ENCODE data around the gene PCNX3.

The PCNX3 gene

GRCh38 chr11:65641297-65642013 lies 25.9 kb downstream of the PCNX3 start:
- DNase-seq, result no peak

GRCh38 chr11:65642014-65642671 lies 26.6 kb downstream of the PCNX3 start:
- no peak for DNase-seq

- DNase-seq, result no peak
Observed at GRCh38 chr11:65643971-65644370, 28.4 kb downstream of the PCNX3 start.

- DNase-seq, result no peak
Observed at GRCh38 chr11:65644837-65645236, 29.3 kb downstream of the PCNX3 start.

GRCh38 chr11:65645710-65646109 lies 30.1 kb downstream of the PCNX3 start:
- DNase-seq, result no peak

GRCh38 chr11:65646288-65646957 lies 30.8 kb downstream of the PCNX3 start:
- DNase-seq, result no peak

GRCh38 chr11:65646958-65647701 lies 31.6 kb downstream of the PCNX3 start:
- DNase-seq, result no peak

- no peak for DNase-seq
Observed at GRCh38 chr11:65648997-65649493, 33.5 kb downstream of the PCNX3 start.

GRCh38 chr11:65649656-65650546 lies 34.3 kb downstream of the PCNX3 start:
- DNase-seq, result no peak

- DNase-seq, result no peak
Observed at GRCh38 chr11:65650547-65651338, 35.2 kb downstream of the PCNX3 start.

GRCh38 chr11:65651339-65651588 lies 35.7 kb downstream of the PCNX3 start:
- DNase-seq, result no peak

- DNase-seq, result no peak
Observed at GRCh38 chr11:65651589-65652510, 36.3 kb downstream of the PCNX3 start.

GRCh38 chr11:65652511-65653228 lies 37.1 kb downstream of the PCNX3 start:
- DNase-seq, result peak; percentile 92

GRCh38 chr11:65653229-65654225 lies 38.0 kb downstream of the PCNX3 start:
- no peak for DNase-seq

- no peak for DNase-seq
Observed at GRCh38 chr11:65654375-65655349, 39.1 kb downstream of the PCNX3 start.

GRCh38 chr11:65655570-65656332 lies 40.2 kb downstream of the PCNX3 start:
- no peak for DNase-seq
